Mammary epithelial cell (primary cell): ENCODE data around the gene SLC43A2.

Source experiments
- CTCF ChIP-seq, 2 donors: IDR thresholded peaks in 1 of 2; conservative IDR thresholded peaks in 1 of 2; 2 replicates each; pipeline ENCODE4 v1.5.1; 2011 to 2012; ENCODE audit warnings: inconsistent platforms in 2 of 2, low read length in 2 of 2, mild to moderate bottlenecking in 2 of 2, control low read depth in 1 of 2, low read depth in 1 of 2; ENCODE audit not compliant: insufficient read depth in 1 of 2; ENCODE audit errors: extremely low read depth in 1 of 2
- EZH2 ChIP-seq: IDR thresholded peaks from 2 replicates; pipeline ENCODE4 v1.6.1; 2012; ENCODE audit warnings: low read length, inconsistent platforms, borderline replicate concordance

DNA sequence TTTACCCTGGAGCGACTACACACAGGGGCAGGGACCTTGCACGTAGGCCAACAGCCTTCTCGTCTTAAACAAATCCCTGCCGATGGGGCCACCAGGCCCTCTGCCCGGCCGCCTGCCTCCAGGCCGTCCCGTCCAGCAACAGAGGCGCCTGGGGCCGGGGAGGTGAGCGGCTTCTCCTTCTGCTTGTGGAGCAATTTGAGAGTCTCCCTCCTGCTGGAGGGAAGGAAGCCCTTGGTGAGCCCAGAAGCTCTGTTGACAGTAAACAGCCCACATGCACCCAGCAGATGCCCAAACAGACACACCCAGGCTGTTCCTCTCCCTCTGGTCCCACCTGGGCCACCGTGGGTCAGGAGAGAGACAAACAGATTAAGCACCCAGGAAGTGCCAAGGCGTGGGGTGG, 8.1 kb downstream of the SLC43A2 start:
- TF ChIP-seq CTCF (conservative IDR thresholded peaks at IDR 0.05 in 1 of 2, IDR thresholded peaks at IDR 0.05 in 1 of 2; ENCODE audit: extremely low read depth in 1 of 2, insufficient read depth in 1 of 2, low read depth in 1 of 2, low read length in 2 of 2), result no peak
- no peak for TF ChIP-seq EZH2
